Peyer's patch (tissue), 4 donors: ENCODE results near the gene RMRP.

Experiments used
- CTCF ChIP-seq, 6 experiments: fragments of 450-650 bp in 4 of 6; fragments of 200-600 bp in 2 of 6; sonication (generic) in 1 of 6; IDR thresholded peaks; one replicate each; pipeline ENCODE4 v1.5.1; 2017 to 2019; ENCODE audit warnings: antibody characterized with exemption in 6 of 6, mild to moderate bottlenecking in 3 of 6, moderate library complexity in 1 of 6
- POLR2A ChIP-seq, 2 donors: fragments of 450-650 bp; IDR thresholded peaks; one replicate each; pipeline ENCODE4 v1.5.1; 2017; ENCODE audit warnings: antibody characterized with exemption in 2 of 2, mild to moderate bottlenecking in 2 of 2, moderate library complexity in 2 of 2

- TF ChIP-seq POLR2A (IDR thresholded peaks at IDR 0.05) (no peak), CTCF (IDR thresholded peaks at IDR 0.05) (no peak)
These were observed 47.6 kb upstream of the RMRP start for GRCh38 chr9:35705372-35705771.
